T-helper 9 cell (primary cell): Measurements from ENCODE around the gene AP4E1.
"Not testable (repeated sequence)": the region's sequence is repeated elsewhere in the genome, so short reads cannot be mapped to it uniquely, and the experiment has no call there.

ENCODE experiments used
- DNase-seq: peaks from one replicate; pipeline ENCODE4 v3.0.0-alpha.2; 2020

Gene AP4E1

DNA sequence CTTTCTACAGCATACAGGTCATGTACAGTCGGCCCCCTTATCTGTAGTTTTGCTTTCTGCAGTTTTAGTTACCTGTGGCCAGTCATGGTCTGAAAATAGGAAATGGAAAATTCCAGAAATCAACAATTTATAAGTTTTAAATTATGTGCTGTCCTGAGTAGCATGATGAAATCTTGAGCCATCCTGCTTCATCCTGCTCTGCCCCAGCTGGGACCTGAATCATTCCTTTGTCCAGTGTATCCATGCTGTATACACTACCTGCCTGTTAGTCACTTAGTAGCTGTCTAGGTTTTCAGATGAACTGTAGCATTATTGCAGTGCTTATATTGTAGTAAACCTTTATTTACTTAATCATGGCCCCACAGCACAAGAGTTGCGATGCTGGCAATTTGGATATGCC lies 44.8 kb downstream of the AP4E1 start:
- no peak for DNase-seq

DNA sequence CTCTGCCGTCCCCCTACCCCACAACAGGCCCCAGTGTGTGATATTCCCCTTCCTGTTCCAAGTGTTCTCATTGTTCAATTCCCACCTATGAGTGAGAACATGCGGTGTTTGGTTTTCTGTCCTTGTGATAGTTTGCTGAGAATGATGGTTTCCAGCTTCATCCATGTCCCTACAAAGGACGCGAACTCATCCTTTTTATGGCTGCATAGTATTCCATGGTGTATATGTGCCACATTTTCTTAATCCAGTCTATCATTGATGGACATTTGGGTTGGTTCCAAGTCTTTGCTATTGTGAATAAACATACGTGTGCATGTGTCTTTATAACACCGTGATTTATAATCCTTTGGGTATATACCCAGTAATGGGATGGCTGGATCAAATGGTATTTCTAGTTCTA lies 46.4 kb downstream of the AP4E1 start:
- not testable (repeated sequence) for DNase-seq

- DNase-seq: no peak
Observed at GRCh38 chr15:50959717-50960116, 51.2 kb downstream of the AP4E1 start.

GRCh38 chr15:50964075-50964474 lies 55.6 kb downstream of the AP4E1 start:
- DNase-seq: no peak

- DNase-seq: no peak
Observed at GRCh38 chr15:50968353-50968752, 59.9 kb downstream of the AP4E1 start.

DNA sequence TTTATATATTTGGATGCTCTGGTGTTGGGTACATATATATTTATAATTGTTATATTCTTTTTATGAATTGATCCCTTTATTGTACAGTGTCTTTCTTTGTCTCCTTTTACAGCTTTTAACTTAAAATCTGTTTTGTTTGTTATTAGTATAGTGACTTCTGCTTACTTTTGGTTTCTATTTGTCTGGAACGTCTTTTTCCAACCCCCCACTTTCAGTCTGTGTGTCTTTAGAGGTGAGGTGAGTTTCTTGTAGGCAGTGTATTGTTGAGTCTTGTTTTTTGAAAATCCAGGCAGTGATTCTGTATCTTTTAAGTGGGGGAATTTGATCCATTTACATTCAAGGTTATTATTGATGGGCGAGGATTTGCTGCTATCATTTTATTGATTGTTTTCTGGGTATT lies 62.0 kb downstream of the AP4E1 start:
- DNase-seq: no peak

- no peak for DNase-seq
Observed at GRCh38 chr15:50971115-50971514, 62.6 kb downstream of the AP4E1 start.

GRCh38 chr15:50971542-50971941 lies 63.1 kb downstream of the AP4E1 start:
- DNase-seq: no peak

DNA sequence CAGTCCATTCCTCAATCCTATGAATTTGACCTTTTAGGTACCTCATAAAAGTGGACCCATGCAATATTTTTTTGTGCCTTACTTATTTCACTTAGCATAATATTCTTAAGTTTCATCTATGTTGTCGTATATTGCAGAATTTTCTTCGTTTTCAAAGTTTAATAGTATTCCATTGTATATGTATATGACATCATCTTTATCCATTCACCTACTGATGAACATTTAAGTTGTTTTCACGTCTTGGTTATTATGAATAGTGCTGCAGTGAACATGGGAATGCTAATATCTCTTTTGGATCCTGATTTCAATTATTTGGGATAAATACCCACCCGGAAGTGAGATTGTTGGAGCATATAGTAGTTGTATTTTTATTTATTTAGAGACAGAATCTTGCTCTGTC lies 65.1 kb downstream of the AP4E1 start:
- DNase-seq: no peak

DNA sequence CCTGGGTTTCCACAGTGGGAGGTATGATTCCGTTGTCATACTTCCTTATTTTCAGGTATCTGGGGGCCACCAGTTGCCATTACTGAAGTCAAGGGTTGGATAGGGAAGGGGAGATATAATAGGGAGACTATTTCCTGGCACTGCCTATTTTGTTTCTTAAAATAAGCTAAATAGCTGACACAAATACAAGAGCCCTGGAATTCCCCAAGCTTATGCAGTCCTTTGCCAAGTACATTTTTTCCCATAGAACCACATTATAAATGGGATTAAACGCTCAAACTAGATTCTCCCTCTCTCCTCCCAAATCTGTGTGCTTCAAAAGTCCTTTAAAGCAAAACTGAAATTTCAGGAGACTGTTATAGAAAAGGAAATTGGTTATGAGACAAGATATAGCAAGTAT lies 68.7 kb downstream of the AP4E1 start:
- DNase-seq: no peak

GRCh38 chr15:50978580-50978979 lies 70.1 kb downstream of the AP4E1 start:
- no peak for DNase-seq

DNA sequence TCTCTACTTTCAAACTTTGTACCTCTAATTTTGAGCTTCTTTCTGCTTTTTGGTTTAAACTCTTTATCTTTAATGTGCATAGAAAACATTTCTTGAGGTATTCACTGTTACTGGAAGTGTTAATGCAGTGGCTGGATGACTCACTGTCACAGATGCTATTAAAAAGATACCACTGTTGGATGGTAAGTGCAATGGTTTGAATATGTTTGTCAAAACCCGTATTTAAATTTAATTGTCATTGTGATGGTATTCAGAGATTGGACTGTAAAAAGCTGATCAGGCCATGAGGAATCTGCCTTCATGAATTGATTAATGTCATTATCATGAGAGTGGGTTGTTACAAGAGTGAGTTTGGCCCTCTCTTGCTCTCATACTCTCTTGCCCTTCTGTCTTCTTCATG lies 70.6 kb downstream of the AP4E1 start:
- DNase-seq: no peak

GRCh38 chr15:50993598-50993997 lies 85.1 kb downstream of the AP4E1 start:
- no peak for DNase-seq

GRCh38 chr15:50996641-50997040 lies 88.2 kb downstream of the AP4E1 start:
- no peak for DNase-seq

DNA sequence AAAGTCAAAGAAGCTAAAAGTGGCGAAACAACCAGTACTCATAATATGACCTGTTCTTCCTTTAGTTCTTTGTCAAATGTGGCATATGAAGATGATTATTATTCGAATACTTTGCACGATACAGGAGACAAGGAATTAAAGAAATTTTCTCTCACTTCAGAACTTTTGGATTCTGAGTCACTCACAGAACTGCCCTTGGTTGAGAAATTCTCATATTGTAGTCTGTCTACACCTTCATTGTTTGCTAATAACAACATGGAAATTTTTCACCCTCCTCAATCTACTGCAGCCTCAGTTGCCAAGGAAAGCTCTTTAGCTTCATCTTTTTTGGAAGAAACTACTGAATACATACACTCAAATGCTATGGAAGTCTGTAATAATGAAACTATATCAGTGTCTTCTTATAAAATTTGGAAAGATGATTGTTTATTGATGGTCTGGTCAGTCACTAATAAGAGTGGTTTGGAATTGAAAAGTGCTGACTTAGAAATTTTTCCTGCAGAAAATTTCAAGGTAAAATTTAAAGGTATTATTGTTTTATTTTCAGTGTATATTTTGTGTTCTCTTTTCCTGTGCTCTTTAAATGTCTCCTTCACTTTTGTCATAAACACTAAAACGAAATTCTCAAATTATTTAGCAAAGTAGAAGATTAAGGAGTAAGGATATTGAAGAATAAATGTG lies 89.0 kb downstream of the AP4E1 start:
- no peak for DNase-seq

- DNase-seq: no peak
Observed at GRCh38 chr15:51004103-51004551, 95.6 kb downstream of the AP4E1 start.

DNA sequence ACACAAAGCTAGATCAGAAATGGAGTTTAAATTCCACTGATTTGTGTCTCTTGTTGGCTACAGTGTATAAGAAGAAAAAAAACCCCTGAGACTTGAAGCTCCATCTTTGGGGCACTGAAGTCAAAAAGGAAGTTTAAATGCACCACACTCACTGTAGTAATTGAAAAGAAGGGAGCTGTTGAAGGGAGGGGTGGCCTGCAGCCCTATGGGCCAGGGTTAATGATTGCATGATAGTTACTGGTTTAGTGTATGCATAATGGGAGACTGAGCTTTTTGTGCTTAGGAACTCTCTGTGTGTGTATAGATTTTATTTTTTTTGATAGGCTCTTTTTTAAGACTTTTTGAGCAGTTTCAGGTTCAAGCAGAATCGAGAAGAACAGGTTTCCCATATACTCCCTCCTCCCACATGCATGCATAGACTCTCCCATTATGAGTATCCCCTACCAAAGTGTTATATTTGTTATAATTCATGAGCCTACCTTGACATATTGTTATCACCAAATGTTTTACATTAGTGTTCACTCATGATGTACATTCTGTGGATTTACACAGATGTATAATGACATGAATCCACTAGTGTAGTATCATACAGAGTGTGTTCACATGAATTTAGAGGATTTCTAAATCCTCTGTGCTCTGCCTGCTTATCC lies 98.0 kb downstream of the AP4E1 start:
- no peak for DNase-seq

- DNase-seq: no peak
Observed at GRCh38 chr15:51007131-51007666, 98.7 kb downstream of the AP4E1 start.

DNA sequence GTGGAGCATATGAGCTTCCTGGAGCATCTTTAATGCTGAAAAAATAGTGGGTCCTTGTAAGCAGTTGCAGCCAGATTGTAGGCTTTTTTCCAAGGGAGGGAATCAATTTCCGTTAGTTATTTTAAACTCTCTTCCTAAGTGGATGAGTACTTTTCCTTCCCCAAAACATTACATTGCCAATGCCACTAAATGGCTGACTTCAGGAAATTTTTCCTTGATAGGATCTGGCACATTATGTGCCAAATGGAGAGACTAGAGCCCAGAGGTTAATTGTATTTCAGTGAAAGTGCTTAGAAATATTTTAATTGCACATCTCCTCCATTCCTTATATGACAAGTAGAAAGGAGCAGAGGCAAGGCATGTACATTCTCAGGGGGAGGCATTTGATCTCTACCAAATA lies 102.7 kb downstream of the AP4E1 start:
- DNase-seq: no peak

GRCh38 chr15:51016615-51017014 lies 108.1 kb downstream of the AP4E1 start:
- DNase-seq: no peak

DNA sequence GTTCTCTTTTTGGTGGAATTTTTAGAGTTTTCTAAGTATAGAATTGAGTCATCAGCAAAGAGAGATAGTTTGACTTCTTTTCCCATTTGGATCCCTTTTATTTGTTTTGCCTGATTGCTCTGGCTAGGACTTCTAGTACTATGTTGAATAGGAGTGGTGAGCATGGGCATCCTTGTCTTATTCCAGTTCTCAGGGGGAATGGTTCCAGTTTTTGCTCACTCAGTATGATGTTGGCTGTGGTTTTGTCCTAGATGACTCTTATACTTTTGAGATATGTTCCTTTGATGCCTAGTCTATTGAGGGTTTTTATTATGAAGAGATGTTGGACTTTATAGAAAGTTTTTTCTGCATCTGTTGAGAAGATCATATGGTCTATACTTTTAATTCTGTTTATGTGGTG lies 113.7 kb downstream of the AP4E1 start:
- no peak for DNase-seq

- DNase-seq: no peak
Observed at GRCh38 chr15:51023499-51023898, 115.0 kb downstream of the AP4E1 start.

GRCh38 chr15:51024735-51025453 lies 116.4 kb downstream of the AP4E1 start:
- no peak for DNase-seq

DNA sequence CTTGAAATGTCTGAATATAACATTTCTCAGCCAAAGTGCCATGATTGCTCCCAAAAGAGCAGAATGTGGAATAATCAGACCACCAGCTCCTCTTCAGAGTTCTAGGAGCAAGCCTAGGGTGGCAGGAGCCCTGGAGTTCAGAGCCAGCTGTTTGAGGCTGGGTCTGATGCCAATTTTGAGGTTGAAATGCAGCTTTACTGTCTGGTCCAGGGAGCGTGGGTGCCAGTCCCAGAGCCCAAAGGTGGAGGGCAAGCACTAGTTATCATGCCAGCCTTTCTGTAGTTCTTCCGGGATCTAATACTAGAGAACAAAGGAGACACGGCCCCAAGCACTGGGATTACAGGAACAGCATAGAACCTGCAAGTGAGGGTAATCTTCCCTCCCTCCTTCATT lies 117.0 kb downstream of the AP4E1 start:
- no peak for DNase-seq
